ENCODE measurements around the gene KCNC4.

Gene KCNC4

GRCh38 chr1:110203021-110203661, 7.0 kb upstream of the KCNC4 start:
- TF ChIP-seq, protein P1, sequence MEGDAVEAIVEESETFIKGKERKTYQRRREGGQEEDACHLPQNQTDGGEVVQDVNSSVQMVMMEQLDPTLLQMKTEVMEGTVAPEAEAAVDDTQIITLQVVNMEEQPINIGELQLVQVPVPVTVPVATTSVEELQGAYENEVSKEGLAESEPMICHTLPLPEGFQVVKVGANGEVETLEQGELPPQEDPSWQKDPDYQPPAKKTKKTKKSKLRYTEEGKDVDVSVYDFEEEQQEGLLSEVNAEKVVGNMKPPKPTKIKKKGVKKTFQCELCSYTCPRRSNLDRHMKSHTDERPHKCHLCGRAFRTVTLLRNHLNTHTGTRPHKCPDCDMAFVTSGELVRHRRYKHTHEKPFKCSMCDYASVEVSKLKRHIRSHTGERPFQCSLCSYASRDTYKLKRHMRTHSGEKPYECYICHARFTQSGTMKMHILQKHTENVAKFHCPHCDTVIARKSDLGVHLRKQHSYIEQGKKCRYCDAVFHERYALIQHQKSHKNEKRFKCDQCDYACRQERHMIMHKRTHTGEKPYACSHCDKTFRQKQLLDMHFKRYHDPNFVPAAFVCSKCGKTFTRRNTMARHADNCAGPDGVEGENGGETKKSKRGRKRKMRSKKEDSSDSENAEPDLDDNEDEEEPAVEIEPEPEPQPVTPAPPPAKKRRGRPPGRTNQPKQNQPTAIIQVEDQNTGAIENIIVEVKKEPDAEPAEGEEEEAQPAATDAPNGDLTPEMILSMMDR (IDR thresholded peaks at IDR 0.05; ENCODE audit: low read depth, low read length, missing control alignments): peak; percentile 84
- H3K4me3 ChIP-seq (ENCODE audit: low read depth, low read length): no peak overlapping the region
- DNase-seq (ENCODE audit: low read depth): peak; percentile 40

DNA sequence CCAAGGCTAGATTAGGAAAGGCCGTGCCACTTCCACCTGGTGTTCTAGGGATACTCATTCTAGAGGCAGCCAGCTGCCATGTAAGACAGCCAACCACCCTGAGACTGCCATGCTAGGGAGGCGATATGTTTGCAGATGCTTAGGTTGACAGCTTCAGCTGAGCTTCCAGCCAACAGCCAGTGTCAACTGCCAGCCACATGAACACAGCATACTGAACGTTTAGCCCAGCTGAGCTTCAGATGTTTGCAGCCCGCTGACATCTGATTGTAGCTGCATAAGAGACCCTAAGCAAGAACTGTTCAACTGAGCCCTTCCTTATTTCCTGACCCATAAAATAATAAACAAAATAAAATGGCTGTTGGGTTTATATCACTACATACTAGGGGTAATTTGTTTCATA, 5.0 kb upstream of the KCNC4 start:
- no peak overlapping the region for H3K4me3 ChIP-seq (ENCODE audit: low read depth, low read length)
- no peak for DNase-seq (ENCODE audit: low read depth)
- TF ChIP-seq, protein P1 (IDR thresholded peaks at IDR 0.05; ENCODE audit: low read depth, low read length, missing control alignments): no peak

GRCh38 chr1:110205591-110206155, 4.4 kb upstream of the KCNC4 start:
- TF ChIP-seq, protein P1 (IDR thresholded peaks at IDR 0.05; ENCODE audit: low read depth, low read length, missing control alignments): no peak
- no peak for DNase-seq (ENCODE audit: low read depth)

DNA sequence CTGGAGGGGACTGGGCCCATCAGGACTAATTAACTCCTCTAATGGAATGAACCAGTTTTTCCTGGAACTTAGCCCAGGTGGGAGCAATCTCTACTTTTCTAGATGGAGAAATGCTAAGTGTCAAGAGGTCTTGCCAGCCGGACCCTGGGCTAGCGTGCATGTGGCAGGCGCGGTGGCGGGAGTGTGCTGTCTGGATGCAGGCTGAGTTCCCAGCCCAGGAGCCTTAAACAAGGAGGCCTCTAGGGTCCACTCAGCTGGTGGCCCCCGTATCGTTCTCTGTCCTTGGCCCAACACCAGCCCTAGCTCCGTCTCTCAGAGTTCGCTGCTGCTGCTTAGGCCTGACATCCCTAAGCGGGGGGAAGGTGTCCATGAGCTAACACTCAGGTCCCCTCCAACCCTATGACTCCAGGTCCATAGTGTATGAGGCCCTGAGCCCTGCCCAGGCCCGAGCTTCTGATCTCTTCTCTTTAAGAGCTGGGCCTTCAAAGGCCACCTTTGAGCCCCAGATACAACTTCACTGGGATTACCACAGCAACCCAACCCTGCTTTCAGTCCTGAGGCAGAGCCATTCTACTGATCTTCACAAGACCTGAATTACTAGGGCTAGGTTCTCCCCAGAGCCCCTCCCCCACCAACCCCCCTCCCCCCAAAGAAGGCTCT, 3.7 kb upstream of the KCNC4 start:
- DNase-seq (ENCODE audit: low read depth): no peak
- TF ChIP-seq, protein P1 (IDR thresholded peaks at IDR 0.05; ENCODE audit: low read depth, low read length, missing control alignments): no peak
- no peak overlapping the region for H3K4me3 ChIP-seq (ENCODE audit: low read depth, low read length)

More at GRCh38 chr1:110205591-110206155, 4.4 kb upstream of the KCNC4 start:
- no peak overlapping the region for H3K4me3 ChIP-seq (ENCODE audit: low read depth, low read length)

DNA sequence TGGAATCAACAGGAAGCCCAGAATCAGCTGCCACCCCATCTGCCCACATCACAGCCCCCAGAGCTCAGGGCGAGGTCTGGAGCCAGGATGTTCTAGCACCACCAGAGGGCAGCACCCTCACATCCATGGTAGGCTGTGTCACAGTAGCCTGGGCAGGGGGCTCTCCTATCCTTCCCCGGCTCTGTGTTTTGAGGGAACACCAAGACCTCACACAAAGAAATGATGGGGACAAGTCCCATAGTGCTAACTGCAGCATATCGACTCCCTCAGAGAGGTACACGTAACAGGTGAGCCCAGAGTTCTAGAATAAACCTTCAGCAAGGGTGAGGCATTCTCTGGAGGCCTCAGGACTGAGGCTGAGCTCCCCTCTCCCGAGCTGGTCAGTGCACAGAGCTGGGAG, 2.3 kb upstream of the KCNC4 start:
- DNase-seq (ENCODE audit: low read depth): no peak
- no peak overlapping the region for H3K4me3 ChIP-seq (ENCODE audit: low read depth, low read length)
- TF ChIP-seq, protein P1 (IDR thresholded peaks at IDR 0.05; ENCODE audit: low read depth, low read length, missing control alignments): peak; percentile 92

DNA sequence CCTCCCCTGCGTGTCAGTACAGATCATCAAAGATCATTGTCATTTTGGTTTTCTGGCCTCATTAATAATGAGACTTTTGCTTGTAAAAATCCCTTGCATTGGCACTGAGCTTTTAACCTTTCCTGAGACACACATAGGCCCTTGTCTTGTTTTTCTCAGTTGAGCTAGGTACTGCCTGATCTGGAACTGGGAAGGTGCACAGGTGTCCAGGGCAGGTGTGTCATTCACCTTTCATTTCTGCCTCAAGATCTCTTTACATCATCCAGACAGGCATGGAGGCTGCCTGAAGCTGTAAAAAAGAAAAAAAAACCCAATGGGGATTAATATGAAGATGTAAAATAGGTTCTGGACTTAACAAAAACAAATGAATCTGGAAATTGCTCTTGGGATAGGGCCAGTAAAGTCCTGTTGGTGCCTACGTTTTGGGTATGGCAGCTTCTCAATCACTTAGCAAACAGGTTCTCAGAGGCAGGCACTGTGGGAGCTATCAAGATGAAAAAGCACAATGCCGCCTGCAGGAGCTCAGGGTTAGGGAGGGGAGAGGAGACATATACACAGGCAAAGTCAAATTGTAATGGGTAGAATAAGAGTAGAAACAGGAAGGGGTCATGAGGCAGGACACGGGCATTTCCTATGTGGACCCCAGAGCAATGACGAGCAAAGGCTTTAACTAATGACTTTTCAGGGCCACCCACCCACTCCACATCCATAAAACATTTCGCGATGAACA, 1.0 kb upstream of the KCNC4 start:
- no peak for DNase-seq (ENCODE audit: low read depth)
- peak overlapping the region; percentile 66 for H3K4me3 ChIP-seq (ENCODE audit: low read depth, low read length)
- TF ChIP-seq, protein P1 (IDR thresholded peaks at IDR 0.05; ENCODE audit: low read depth, low read length, missing control alignments): no peak
